A673 (cell line): ENCODE results near the gene ARHGAP18.

Experiments used
- EZH2 ChIP-seq: fragments of 200-600 bp; sonication (generic); IDR thresholded peaks from 2 replicates; pipeline ENCODE4 v1.6.1; 2017; ENCODE audit warnings: borderline replicate concordance, low read depth, mild to moderate bottlenecking, mixed read lengths, antibody characterized with exemption, low read length; ENCODE audit not compliant: poor library complexity, severe bottlenecking
- TF ChIP-seq, protein P1 (sequence below): fragments of 300-800, 200-600 bp; sonication (generic); conservative IDR thresholded peaks from 2 replicates; pipeline ENCODE4 v1.5.1; 2017; ENCODE audit warnings: low read depth, mild to moderate bottlenecking, antibody characterized with exemption, low read length, moderate library complexity, mixed read lengths

DNA sequence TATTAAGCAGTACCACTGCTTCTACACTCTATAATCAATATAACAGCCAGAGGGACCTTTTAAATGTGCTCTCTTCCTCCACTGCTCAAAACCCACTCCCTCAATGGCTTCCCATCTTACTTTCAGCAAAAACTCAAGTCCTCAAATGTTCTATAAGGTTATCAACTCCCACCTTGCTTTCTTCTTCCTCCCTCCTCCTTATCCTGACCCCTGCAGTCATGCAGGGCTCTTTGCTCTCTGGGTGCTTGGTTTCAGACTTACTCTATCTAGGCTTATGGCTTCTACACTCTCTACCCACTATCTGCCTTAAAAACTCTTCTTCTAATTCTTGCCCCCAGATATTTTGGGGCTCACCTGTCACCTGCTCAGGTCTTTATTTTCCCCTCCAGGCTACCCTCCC is 5.3 kb downstream of the ARHGAP18 start:
- TF ChIP-seq, protein P1, sequence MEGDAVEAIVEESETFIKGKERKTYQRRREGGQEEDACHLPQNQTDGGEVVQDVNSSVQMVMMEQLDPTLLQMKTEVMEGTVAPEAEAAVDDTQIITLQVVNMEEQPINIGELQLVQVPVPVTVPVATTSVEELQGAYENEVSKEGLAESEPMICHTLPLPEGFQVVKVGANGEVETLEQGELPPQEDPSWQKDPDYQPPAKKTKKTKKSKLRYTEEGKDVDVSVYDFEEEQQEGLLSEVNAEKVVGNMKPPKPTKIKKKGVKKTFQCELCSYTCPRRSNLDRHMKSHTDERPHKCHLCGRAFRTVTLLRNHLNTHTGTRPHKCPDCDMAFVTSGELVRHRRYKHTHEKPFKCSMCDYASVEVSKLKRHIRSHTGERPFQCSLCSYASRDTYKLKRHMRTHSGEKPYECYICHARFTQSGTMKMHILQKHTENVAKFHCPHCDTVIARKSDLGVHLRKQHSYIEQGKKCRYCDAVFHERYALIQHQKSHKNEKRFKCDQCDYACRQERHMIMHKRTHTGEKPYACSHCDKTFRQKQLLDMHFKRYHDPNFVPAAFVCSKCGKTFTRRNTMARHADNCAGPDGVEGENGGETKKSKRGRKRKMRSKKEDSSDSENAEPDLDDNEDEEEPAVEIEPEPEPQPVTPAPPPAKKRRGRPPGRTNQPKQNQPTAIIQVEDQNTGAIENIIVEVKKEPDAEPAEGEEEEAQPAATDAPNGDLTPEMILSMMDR: no peak
- no peak for TF ChIP-seq EZH2
